ENCODE measurements around the gene CEP70.

CEP70 gene

GRCh38 chr3:138449490-138449889 lies 144.6 kb downstream of the CEP70 start:
- no peak for DNase-seq

- no peak for DNase-seq
Observed at GRCh38 chr3:138448631-138449030, 145.4 kb downstream of the CEP70 start.

- no peak for DNase-seq
Observed at GRCh38 chr3:138445654-138446053, 148.4 kb downstream of the CEP70 start.

GRCh38 chr3:138445236-138445635 lies 148.8 kb downstream of the CEP70 start:
- no peak for DNase-seq

All from DMS153 (cell line).